SW480 (cell line): ENCODE data around the gene TRAM2.
A peak's percentile ranks its signal among the peaks of the same experiment; 100 is the strongest.

Experiments used
- DNase-seq: peaks from one replicate; pipeline ENCODE4 v3.0.0-alpha.2; 2016; ENCODE audit warnings: low spot score

TRAM2 gene

DNA sequence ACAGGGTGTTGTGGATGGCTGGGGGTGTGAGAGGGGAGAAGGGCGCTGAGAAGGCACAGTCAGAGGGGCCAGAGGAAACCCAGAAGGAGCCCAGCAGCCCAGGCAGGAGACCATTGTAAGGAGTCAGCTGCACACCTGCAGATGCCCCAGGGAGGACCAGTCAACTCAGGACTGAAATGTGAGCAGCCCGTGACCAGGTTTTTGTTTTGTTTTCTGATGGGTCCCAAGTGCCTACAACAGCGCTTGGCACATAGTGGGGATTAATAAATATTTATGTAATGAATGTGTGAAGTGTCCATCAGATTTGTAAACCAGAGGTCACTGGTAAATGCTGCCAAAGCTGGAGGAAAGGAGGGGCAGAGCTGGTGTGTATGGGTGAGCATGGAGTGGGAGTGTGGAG is 30.2 kb downstream of the TRAM2 start:
- no peak for DNase-seq

DNA sequence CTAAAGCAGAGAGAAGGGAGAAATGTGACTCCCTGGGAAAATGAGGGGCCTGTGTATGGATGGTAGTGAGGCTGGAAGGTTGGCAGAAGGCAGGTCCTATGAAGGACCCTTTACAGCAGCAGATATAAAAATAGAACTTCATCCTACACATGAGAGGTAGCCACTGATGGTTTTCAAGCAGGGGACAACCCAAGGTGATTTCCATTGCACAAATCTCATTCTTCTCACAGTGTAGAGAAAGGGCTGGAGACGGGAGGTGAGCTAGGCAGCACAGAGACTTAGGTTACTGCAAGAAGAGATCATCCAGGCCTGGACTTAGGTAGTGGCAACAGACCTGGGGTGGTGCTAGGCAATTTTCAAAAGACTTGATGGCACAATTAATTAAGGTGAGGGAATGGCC is 30.7 kb downstream of the TRAM2 start:
- no peak for DNase-seq

- DNase-seq, result no peak
These were observed 31.3 kb downstream of the TRAM2 start for GRCh38 chr6:52545406-52546119.

- DNase-seq, result no peak
These were observed 32.1 kb downstream of the TRAM2 start for GRCh38 chr6:52544602-52545405.

GRCh38 chr6:52543729-52544601 is 32.9 kb downstream of the TRAM2 start:
- peak; percentile 22 for DNase-seq

GRCh38 chr6:52543262-52543661 is 33.6 kb downstream of the TRAM2 start:
- no peak for DNase-seq

DNA sequence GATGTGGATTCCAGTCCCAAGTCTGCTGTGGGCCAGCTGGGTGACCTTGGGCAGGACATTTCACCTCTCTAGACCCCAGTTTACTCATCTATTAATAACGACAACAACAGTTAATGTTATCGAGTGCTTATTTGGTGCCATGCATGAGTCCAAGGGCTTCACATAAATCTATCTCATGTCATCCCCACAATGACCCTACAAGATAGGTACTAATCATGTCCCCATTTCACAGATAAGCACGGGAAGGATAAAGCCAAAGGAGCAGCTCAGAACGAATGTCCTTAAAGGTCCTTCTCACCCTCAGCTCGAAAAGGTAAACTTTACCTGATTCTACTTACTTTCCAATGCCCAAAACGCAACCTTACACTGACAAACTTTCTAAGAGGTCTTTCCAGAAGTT is 35.7 kb downstream of the TRAM2 start:
- DNase-seq, result no peak

GRCh38 chr6:52540286-52540902 is 36.5 kb downstream of the TRAM2 start:
- DNase-seq, result no peak

DNA sequence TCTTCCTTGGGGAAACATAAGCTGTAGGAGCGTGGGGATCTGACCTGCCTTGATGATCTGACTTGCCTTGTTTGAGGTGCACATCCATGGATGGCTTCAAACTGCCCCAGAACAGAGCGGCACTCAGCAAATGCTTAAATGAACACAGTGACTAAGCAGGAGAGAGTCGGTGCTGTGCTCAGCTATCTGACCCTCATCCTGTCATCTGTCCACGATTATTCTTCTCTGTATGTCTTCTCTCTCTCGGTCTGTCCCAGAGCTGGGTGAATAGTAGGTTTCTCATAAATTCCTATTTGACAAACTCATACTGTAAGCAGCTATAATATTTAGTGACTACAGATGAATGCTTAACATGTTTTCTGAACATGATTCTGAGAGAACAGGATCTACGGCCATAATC is 37.3 kb downstream of the TRAM2 start:
- DNase-seq, result no peak

DNA sequence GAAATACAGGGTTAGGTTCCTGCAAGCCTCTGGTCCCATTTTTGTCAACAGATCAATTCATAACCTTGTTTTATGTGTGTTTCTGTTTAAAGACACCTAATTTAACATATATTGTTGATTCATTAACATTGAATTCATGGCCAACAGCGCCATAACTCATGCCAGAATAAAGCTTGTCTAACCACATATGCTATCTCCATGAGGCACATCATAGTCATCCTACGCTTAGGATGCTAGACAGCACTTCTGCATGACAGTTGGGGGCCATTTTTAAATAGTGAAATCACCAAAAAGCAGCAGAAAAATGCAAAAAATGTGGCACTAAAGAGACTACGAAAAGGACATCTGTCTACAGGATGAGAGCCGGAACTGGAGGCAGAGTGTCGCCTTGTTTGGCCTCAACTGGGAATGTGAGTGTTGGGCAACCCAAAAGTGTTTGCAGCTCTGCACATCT is 37.9 kb downstream of the TRAM2 start:
- DNase-seq, result no peak

DNA sequence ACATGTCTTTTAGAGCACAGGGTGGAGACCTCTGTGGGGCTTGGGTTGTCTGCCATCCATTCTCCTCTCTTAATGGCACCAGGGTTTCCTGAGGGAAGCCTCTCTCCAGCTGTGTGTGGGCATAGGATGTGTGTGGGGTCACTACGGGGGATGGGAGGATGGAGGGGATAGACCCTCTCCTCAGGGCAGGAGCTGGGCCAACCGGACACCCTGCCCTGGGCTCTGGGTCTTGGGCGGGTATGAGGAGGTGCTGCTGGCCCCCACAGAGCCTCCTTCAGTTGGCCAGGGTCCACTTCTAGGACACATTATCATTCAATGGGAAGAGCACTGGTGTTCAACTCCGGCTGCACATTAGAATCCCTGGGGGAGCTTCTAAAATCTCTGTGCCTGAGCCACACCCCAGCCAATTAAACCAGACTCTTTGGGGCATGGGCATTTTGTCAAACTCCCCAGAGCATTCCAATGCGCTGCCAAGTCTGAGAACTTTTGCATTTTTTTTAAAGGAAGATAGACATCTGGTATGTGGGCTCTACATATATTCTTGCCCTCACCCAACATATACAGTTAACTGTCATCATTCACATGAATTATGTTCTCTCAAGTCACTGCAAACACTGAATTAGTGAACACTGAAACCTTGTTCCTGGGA is 38.5 kb downstream of the TRAM2 start:
- DNase-seq, result no peak

DNA sequence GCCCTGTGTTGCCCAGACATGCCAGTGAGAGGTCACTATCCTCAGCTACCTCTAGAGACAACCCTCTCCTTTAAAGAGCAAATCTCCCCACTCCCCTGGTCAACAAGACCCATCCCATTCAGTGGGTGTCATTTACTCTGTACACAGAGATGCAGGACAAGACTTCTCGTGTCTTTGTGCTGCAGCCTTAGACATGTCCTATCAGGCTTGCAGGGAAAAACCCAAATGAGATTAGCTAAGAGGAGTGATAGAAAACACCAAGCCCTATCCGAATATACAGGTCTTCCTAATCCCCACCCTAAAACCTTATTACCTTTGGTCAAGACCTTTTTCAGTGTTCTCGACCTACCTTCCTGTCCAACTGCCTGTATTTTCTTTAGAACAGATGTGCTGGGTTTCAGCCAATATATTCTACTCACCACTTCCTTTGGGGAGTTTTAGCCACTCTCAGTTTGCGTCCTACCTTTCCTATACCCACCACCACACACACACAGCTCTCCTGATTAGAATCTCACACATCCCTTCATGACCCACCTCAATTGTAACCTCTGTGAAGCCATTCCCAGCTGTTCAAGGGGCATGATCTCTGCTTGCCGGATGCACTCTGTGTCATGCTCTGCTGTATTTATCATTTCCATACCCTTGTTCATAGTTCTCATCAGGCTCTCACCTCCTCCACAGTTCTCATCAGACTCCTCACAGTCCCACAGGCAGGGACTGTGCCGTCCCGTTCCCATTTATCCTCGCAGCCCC is 39.7 kb downstream of the TRAM2 start:
- DNase-seq, result no peak

DNA sequence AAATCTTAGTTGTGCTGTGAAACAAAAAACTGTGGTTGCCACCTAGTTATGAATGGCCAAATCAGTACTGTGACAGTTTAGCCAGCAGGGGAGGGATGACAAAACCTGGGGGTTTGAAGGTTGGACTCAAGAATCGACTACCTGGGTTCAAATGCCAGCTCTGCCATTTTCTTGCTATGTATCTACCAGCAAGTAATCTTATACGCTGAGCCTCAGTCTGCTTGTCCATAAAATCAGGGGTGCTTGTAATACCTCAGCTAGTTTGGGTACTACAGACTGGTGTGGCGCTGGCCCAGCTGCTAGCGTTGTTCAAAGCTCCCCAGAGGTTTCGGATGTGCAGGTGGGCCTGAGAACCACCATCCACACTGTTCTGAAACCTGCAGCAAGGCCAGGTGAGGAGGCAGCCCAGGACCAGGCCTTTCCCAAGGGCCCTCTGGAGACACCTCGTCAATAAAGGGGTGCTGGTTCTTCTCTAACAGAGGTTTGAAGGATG is 40.4 kb downstream of the TRAM2 start:
- DNase-seq, result no peak

DNA sequence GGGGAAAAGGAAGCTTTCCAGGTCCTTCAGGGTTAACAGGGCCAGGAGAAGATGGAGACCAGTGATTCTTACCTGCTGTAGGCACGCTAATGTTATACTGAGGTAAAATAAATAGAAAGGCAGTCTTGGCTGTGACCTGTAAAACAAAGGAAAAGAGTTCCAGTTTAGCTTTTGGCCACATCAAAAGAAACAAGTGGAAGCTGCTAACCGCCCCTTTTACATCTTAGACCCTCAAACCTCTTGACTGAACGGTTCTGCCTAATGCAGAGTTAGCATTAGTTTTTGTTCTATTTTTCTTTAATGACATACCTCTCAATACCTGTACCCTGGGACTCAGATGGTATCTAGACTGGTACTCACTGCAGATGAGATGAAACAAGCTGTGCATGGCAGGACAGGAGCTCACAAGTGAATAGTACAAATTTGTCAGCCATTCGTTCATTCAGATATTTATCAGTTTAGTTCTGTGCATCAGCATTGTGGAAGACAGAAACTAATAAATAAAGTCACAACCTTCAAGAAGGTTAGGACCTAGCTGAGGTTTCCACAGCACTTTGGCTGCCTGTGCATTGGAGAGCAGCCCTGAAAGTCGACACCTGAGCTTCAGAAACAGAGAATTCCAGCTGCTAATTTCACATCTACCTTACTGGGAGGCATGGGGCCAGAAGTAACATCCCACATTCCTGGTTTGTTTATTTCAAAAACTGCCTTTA is 41.0 kb downstream of the TRAM2 start:
- DNase-seq, result no peak

GRCh38 chr6:52534966-52535390 is 41.9 kb downstream of the TRAM2 start:
- DNase-seq, result no peak

DNA sequence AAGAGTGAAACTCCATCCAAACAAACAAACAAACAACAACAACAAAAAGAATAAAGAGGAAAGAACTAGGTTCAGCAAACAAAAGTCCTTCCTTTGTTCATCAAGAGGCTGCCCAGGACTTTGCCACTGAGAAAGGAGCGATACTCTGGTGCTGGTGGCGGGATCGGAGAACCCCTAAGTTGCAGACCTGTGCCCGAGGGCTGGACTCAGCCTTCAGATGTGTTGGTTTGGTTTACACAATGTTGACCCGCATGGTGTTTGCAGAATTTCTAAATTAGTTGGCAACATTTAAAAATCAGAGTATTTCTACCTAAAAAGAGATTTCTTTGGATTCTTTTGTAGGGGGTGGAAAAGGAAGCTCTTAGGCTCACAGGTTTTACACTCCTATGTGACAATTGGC is 42.5 kb downstream of the TRAM2 start:
- DNase-seq, result no peak

GRCh38 chr6:52533491-52533890 is 43.4 kb downstream of the TRAM2 start:
- DNase-seq, result no peak

GRCh38 chr6:52532457-52532856 is 44.4 kb downstream of the TRAM2 start:
- DNase-seq, result no peak

DNA sequence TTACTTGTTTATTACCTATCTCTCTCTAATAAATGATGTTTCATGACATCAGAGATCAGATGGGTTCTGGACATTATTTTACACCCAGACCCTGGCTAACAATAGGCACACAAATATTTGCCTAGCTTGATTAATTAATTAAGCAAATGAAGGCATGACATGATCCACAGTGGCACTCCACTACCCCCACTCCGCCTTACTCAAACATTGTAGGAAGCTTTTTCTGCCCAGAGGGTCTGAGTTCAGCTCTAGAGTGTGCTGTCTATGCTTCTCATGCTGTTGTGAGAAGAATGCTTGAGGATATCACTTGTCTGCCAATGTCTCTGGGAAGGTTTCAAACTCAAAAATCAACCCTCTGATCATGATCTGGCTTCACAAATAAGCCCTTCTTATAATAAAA is 45.0 kb downstream of the TRAM2 start:
- DNase-seq, result no peak

GRCh38 chr6:52531396-52531795 is 45.5 kb downstream of the TRAM2 start:
- no peak for DNase-seq
